B cell (primary cell): ENCODE data around the gene SLC2A10. TPM values are rescaled to one million over a fixed set of nuclear protein-coding genes. Genes with fewer than 3 reads are reported as not detected.

Experiments
- ATAC-seq: fragments of 200-7000 bp; cut with Tn5 transposase; one replicate; pipeline ENCODE4 v1.10.0; 2021; ENCODE audit warnings: low read depth, mild to moderate bottlenecking, moderate number of reproducible peaks, moderate library complexity
- CTCF ChIA-PET: fragments of 350-600 bp; sonication (Branson Sonifier 250); formaldehyde crosslinking; loops from one replicate; lab custom pipeline; 2021; ENCODE audit warnings: antibody characterized with exemption, inconsistent platforms; lab: Charles Lee
- POLR2A ChIA-PET: fragments of 350-600 bp; sonication (Branson Sonifier 250); formaldehyde crosslinking; loops from one replicate; lab custom pipeline; 2021; ENCODE audit warnings: antibody characterized with exemption; lab: Charles Lee
- DNase-seq: peaks from one replicate; pipeline ENCODE4 v3.0.0; 2013
- H2AFZ ChIP-seq: 2 replicates; pipeline ENCODE4 v1.6.1; 2012; ENCODE audit warnings: mild to moderate bottlenecking, low read depth, low read length; ENCODE audit not compliant: insufficient read depth, poor library complexity, severe bottlenecking
- H3K27ac ChIP-seq, 2 donors: 1 replicate in 1 of 2; 2 replicates in 1 of 2; pipeline ENCODE4 v1.5.1; 2012 to 2013; ENCODE audit warnings: low read length in 2 of 2, mild to moderate bottlenecking in 2 of 2, moderate library complexity in 1 of 2
- H3K27me3 ChIP-seq, 4 experiments: fragments of 200-600 bp in 1 of 4; sonication (generic) in 1 of 4; replicated peaks in 1 of 4; 1 replicate in 2 of 4; 2 replicates in 2 of 4; pipeline versions ENCODE4 v1.6.1 to v1.7.0; 2013 to 2016; ENCODE audit warnings: low read length in 3 of 4, mild to moderate bottlenecking in 2 of 4, mixed read lengths in 1 of 4, moderate library complexity in 1 of 4; ENCODE audit not compliant: insufficient read depth in 4 of 4, control insufficient read depth in 3 of 4; ENCODE audit errors: control extremely low read depth in 1 of 4
- H3K36me3 ChIP-seq, 2 experiments: replicated peaks in 1 of 2; 1 replicate in 1 of 2; 2 replicates in 1 of 2; pipeline versions ENCODE4 v1.6.1 to v1.7.1; 2013; ENCODE audit warnings: low read length in 1 of 2; ENCODE audit not compliant: insufficient read depth in 2 of 2, control insufficient read depth in 1 of 2; ENCODE audit errors: control extremely low read depth in 1 of 2, extremely low read depth in 1 of 2
- H3K4me1 ChIP-seq, 2 donors: fragments of 200-600 bp in 1 of 2; sonication (generic) in 1 of 2; 1 replicate in 1 of 2; 2 replicates in 1 of 2; pipeline versions ENCODE4 v1.5.1 to v1.6.1; 2013 to 2017; ENCODE audit warnings: low read length in 2 of 2; ENCODE audit not compliant: control insufficient read depth in 2 of 2, insufficient read depth in 2 of 2
- H3K4me2 ChIP-seq: replicated peaks from 2 replicates; pipeline ENCODE3; 2012; ENCODE audit warnings: mild to moderate bottlenecking, low read depth, low read length; ENCODE audit not compliant: poor library complexity, severe bottlenecking
- H3K4me3 ChIP-seq, 5 experiments: fragments of 200-600 bp in 1 of 5; sonication (generic) in 1 of 5; 1 replicate in 3 of 5; 2 replicates in 2 of 5; pipeline versions ENCODE4 v1.5.1 to v1.7.0; 2011 to 2016; ENCODE audit warnings: low read length in 4 of 5, mild to moderate bottlenecking in 4 of 5, low read depth in 2 of 5, control low read depth in 1 of 5, moderate library complexity in 1 of 5; ENCODE audit not compliant: insufficient read depth in 1 of 5; ENCODE audit errors: control extremely low read depth in 1 of 5, extremely low read depth in 1 of 5
- H3K79me2 ChIP-seq: fragments of 200-600 bp; sonication (generic); one replicate; pipeline ENCODE4 v1.6.0; 2016; ENCODE audit warnings: low read length; ENCODE audit not compliant: control insufficient read depth, insufficient read depth
- H3K9ac ChIP-seq: fragments of 200-600 bp; sonication (generic); 2 replicates; pipeline ENCODE4 v1.6.1; 2017; ENCODE audit warnings: mild to moderate bottlenecking, low read length, moderate library complexity
- H3K9me3 ChIP-seq, 3 donors: one replicate each; pipeline versions ENCODE4 v1.6.1 to v1.7.1; 2013; ENCODE audit warnings: low read length in 2 of 3; ENCODE audit not compliant: control insufficient read depth in 2 of 3, insufficient read depth in 1 of 3; ENCODE audit errors: control extremely low read depth in 1 of 3
- H4K20me1 ChIP-seq: 2 replicates; pipeline ENCODE4 v1.6.0; 2012; ENCODE audit warnings: mild to moderate bottlenecking, low read length; ENCODE audit not compliant: insufficient read depth, control insufficient read depth, poor library complexity, severe bottlenecking
- H3K27ac Mint-ChIP-seq: one replicate; pipeline ENCODE4 v1.8.0; 2021; ENCODE audit warnings: mixed read lengths
- H3K27me3 Mint-ChIP-seq: one replicate; pipeline ENCODE4 v1.8.0; 2021; ENCODE audit warnings: mixed read lengths
- H3K4me1 Mint-ChIP-seq: one replicate; pipeline ENCODE4 v1.8.0; 2021; ENCODE audit warnings: mixed read lengths
- H3K4me3 Mint-ChIP-seq: one replicate; pipeline ENCODE4 v1.8.0; 2021; ENCODE audit warnings: mixed read lengths
- H3K9me3 Mint-ChIP-seq: one replicate; pipeline ENCODE4 v1.8.0; 2022; ENCODE audit warnings: mixed read lengths; ENCODE audit not compliant: insufficient read depth
- CTCF ChIP-seq: fragments of 200-600 bp; IDR thresholded peaks from one replicate; pipeline ENCODE4 v1.8.0; 2022; ENCODE audit warnings: antibody characterized with exemption, mild to moderate bottlenecking
- EZH2 ChIP-seq: IDR thresholded peaks from 2 replicates; pipeline ENCODE4 v1.6.1; 2012; ENCODE audit warnings: borderline replicate concordance, low read depth, mild to moderate bottlenecking, moderate library complexity, low read length; ENCODE audit not compliant: insufficient read depth, poor library complexity, severe bottlenecking
- WGBS: methylation state at CpG from one replicate; pipeline ENCODE4 v1.1.5; 2013; ENCODE audit warnings: missing lambda C conversion rate; ENCODE audit not compliant: insufficient coverage; 5-methylcytosine and 5-hydroxymethylcytosine counted together
- intact Hi-C: fragments of 100-400 bp; cut with micrococcal nuclease; formaldehyde crosslinking; loops from one replicate; pipeline ENCODE4 v1.10.0; 2022
- polyA plus RNA-seq: library from polyadenylated mRNA; depleted of rRNA; stranded (reverse); fragments of >200 nt; gene quantifications from 2 replicates; pipeline ENCODE4 v1.2.3, GENCODE V29; 2012
- total RNA-seq, 2 donors: library from RNA; stranded (reverse); fragments of 120-200 nt in 1 of 2; gene quantifications; 1 replicate in 1 of 2; 2 replicates in 1 of 2; pipeline versions ENCODE4 v1.2.3 to v1.2.4, GENCODE V29; 2013 to 2022

SLC2A10 gene
- total and polyA plus RNA-seq, 2 donors (not counting 1 experiment from before 2014, with no cell fraction given): not detected

DNA sequence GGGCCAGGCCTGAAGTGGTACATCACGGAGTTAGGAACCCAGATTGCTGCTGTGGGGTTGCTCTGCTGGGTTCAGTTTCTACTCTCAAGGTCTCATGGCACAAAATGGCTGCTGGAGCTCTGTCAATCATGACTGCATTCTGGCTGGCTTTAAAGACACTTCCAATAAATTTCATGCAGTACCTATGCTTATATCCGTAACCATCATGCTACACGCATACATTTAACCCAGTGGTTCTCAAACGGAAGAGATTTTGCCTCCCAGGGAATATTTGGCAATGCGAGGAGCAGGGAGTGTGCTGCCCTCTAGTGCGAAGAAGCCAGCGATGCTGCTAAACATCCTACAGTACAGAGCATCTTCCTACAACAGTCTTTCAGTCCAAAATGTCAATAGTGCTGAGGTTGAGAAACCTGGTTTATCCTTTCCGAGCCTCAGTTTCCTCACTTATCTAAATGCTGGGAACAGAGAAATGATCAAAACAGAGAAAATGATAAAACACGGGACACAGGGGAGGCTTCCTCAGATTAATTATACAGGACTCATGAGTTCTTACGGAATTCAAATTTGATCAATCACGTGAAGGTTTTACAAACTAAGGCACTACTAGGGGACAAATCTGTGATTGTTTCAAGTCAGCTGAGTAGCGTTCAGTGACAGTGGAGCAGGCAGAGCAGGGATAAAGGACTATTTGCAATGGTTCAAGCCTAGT lies 9.6 kb upstream of the SLC2A10 start:
- no peak overlapping the region for H3K4me3 ChIP-seq
- H4K20me1 ChIP-seq: no peaks in the 10 kb centered on the region
- peaks cover 0 to 17% (median 2%) of the 10 kb centered on the region in 4 experiments for H3K27me3 ChIP-seq
- no peak for ATAC-seq
- H3K4me1 Mint-ChIP-seq: no peaks in the 10 kb centered on the region
- H3K79me2 ChIP-seq: no peaks in the 10 kb centered on the region
- no peak overlapping the region for H3K9ac ChIP-seq
- no peak overlapping the region for H3K4me2 ChIP-seq
- CTCF ChIA-PET: interaction anchor here (1.3 kb wide), 1 partner anchor 18 kb away, joined by 3 read pairs; no protein-coding TSS in a partner anchor
- peaks cover 0 to 5% (median 0%) of the 10 kb centered on the region in 3 donors for H3K9me3 ChIP-seq
- peaks cover 43% of the 10 kb centered on the region for H3K27me3 Mint-ChIP-seq
- WGBS: 71% methylated on average over 5 of the region's 12 CpGs
- no peak overlapping the region for H3K27ac ChIP-seq
- no peak for TF ChIP-seq CTCF
- no peak for TF ChIP-seq EZH2
- no peaks in the 10 kb centered on the region for H3K36me3 ChIP-seq
- no peak overlapping the region for H2AFZ ChIP-seq
- DNase-seq: no peak
- H3K27ac Mint-ChIP-seq: no peak overlapping the region
- POLR2A ChIA-PET: no interaction called here
- intact Hi-C loops: no loop called here
- no peaks in the 10 kb centered on the region for H3K9me3 Mint-ChIP-seq
- no peaks in the 10 kb centered on the region for H3K4me1 ChIP-seq
- H3K4me3 Mint-ChIP-seq: no peak overlapping the region

GRCh38 chr20:46700481-46700880 lies 9.0 kb upstream of the SLC2A10 start:
- Histone ChIP-seq H3K9me3 (peaks cover 0 to 5% (median 0%) of the 10 kb centered on the region in 3 donors), H3K27ac (no peak overlapping the region), H3K36me3 (no peaks in the 10 kb centered on the region), H3K27me3 (peaks cover 0 to 17% (median 2%) of the 10 kb centered on the region in 4 experiments), H3K4me2 (no peak overlapping the region), H3K79me2 (no peaks in the 10 kb centered on the region), H4K20me1 (no peaks in the 10 kb centered on the region), H3K4me3 (no peak overlapping the region), H2AFZ (no peak overlapping the region), H3K9ac (no peak overlapping the region), H3K4me1 (no peaks in the 10 kb centered on the region)
- H3K27me3 Mint-ChIP-seq: peaks cover 43% of the 10 kb centered on the region
- DNase-seq (no peak), ATAC-seq (no peak)
- H3K4me1 Mint-ChIP-seq: no peaks in the 10 kb centered on the region
- ChIA-PET POLR2A (no interaction called here), CTCF (interaction anchor here (1.3 kb wide), 1 partner anchor 18 kb away, joined by 3 read pairs; no protein-coding TSS in a partner anchor)
- intact Hi-C loops: no loop called here
- TF ChIP-seq EZH2 (no peak), CTCF (no peak)
- WGBS: 86% methylated on average over 6 of the region's 6 CpGs
- H3K4me3 Mint-ChIP-seq: no peak overlapping the region
- no peak overlapping the region for H3K27ac Mint-ChIP-seq
- no peaks in the 10 kb centered on the region for H3K9me3 Mint-ChIP-seq
